Thoracic aorta (tissue), 2 donors: ENCODE results near the gene LRRN4. TPM values are rescaled to one million over a fixed set of nuclear protein-coding genes. Genes with fewer than 3 reads are reported as not detected.

Source experiments
- ATAC-seq: fragments of 150-250 bp; one replicate; pipeline ENCODE4 v1.8.0; 2017; ENCODE audit warnings: low read depth; ENCODE audit not compliant: insufficient number of reproducible peaks, low FRiP score
- DNase-seq: peaks from one replicate; pipeline ENCODE4 v3.0.0-alpha.2; 2020; ENCODE audit warnings: low spot score
- H3K27ac ChIP-seq, 2 donors: fragments of 200-600 bp; sonication (generic); 1 replicate in 1 of 2; 2 replicates in 1 of 2; pipeline ENCODE4 v1.5.1; 2016; ENCODE audit warnings: mild to moderate bottlenecking in 2 of 2, moderate library complexity in 2 of 2
- H3K27me3 ChIP-seq: fragments of 200-600 bp; sonication (generic); replicated peaks from 2 replicates; pipeline ENCODE4 v1.6.0; 2016; ENCODE audit warnings: mild to moderate bottlenecking; ENCODE audit not compliant: insufficient read depth
- H3K36me3 ChIP-seq: fragments of 200-600 bp; sonication (generic); one replicate; pipeline ENCODE4 v1.5.1; 2016
- H3K4me1 ChIP-seq, 2 donors: fragments of 200-600 bp; sonication (generic); 1 replicate in 1 of 2; 2 replicates in 1 of 2; pipeline versions ENCODE4 v1.5.1 to v1.6.0; 2016; ENCODE audit warnings: low read depth in 2 of 2, mild to moderate bottlenecking in 1 of 2; ENCODE audit not compliant: control insufficient read depth in 1 of 2
- H3K4me3 ChIP-seq: fragments of 200-600 bp; sonication (generic); 2 replicates; pipeline ENCODE4 v1.5.1; 2016; ENCODE audit warnings: mild to moderate bottlenecking
- H3K9me3 ChIP-seq: fragments of 200-600 bp; sonication (generic); 2 replicates; pipeline ENCODE4 v1.5.1; 2016
- total RNA-seq, 2 donors: library from RNA; depleted of rRNA; stranded (reverse); fragments of >200 nt; gene quantifications; one replicate each; pipeline versions ENCODE4 v1.1.0 to v1.2.3, GENCODE V29; 2016
- TF ChIP-seq, protein P1 (sequence below): fragments of 200-600 bp; sonication (generic); IDR thresholded peaks from one replicate; pipeline ENCODE4 v1.5.1; 2019; ENCODE audit warnings: antibody characterized with exemption

Gene LRRN4
- total RNA-seq, 2 donors from 2014 or later = 0.27 TPM; not detected in 1

DNA sequence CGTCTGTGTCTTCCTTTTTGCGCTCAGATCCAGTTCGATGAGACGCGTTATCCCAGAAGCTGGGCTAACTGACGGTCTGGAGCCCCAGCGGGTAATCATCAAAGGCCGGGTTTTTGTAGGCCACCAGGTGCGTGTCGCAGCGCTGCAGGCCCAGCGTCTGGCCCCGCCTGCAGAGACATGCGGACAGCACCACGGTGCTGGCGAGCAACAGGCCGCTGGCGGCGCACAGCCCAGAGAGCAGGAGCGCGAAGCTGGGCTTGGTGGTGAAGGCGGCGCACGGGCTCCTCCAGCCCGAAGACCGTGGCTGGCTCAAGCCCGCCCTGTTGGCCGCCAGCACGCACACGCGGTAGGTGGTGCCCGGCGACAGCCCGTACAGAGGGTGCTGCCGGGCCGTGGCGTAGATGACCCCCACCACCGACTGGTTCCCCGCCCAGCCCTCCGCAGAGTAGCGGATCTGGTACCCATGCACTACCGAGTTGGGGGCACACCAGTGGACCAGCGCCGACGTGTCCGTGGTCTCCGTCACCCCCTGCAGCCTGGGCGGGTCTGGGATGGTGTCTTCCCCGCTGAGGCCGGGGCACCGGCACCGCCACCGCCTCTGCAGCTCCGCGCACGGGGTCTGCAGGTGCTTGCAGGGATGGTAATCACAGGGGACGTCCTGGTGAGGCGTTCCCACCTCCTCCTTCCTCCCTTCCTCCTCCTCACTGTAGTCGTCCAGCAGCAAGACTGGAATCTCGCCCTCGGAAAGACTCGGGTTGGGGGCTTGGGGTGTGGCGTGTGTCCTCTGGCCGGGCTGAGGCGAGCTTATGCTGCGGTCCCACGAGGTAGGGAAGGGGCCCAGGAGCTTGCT lies 12.7 kb downstream of the LRRN4 start:
- DNase-seq (no peak), ATAC-seq (no peak)
- H3K36me3 ChIP-seq = peaks cover 26% of the 10 kb centered on the region
- H3K9me3 ChIP-seq = no peaks in the 10 kb centered on the region
- no peaks in the 10 kb centered on the region for H3K4me1 ChIP-seq
- H3K27me3 ChIP-seq = no peaks in the 10 kb centered on the region
- H3K4me3 ChIP-seq = no peak overlapping the region
- no peak overlapping the region for H3K27ac ChIP-seq
- TF ChIP-seq, protein P1, sequence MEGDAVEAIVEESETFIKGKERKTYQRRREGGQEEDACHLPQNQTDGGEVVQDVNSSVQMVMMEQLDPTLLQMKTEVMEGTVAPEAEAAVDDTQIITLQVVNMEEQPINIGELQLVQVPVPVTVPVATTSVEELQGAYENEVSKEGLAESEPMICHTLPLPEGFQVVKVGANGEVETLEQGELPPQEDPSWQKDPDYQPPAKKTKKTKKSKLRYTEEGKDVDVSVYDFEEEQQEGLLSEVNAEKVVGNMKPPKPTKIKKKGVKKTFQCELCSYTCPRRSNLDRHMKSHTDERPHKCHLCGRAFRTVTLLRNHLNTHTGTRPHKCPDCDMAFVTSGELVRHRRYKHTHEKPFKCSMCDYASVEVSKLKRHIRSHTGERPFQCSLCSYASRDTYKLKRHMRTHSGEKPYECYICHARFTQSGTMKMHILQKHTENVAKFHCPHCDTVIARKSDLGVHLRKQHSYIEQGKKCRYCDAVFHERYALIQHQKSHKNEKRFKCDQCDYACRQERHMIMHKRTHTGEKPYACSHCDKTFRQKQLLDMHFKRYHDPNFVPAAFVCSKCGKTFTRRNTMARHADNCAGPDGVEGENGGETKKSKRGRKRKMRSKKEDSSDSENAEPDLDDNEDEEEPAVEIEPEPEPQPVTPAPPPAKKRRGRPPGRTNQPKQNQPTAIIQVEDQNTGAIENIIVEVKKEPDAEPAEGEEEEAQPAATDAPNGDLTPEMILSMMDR = no peak

DNA sequence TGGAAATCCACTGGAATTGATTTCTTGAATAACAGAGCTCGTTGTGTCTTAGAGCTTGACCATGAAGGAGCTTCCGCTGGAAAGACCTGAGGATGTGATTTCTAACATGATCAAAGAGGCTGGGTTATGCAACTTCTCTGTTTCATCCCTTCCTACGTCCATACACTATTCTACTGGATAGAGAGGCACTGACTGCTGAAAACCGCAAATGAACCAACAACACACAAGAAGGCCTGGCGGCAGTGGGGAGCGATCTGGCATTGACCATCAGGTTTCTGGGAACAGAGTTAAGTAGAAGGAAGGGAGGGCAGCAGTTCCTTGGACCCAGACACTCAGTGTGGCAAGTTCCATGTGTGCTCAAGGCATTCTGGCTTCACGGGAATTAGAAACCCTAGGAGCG lies 13.3 kb downstream of the LRRN4 start:
- Histone ChIP-seq H3K9me3 (no peaks in the 10 kb centered on the region), H3K27me3 (no peaks in the 10 kb centered on the region), H3K36me3 (peaks cover 31% of the 10 kb centered on the region), H3K4me1 (no peaks in the 10 kb centered on the region), H3K4me3 (no peak overlapping the region), H3K27ac (no peak overlapping the region)
- ATAC-seq (no peak), DNase-seq (no peak)
- TF ChIP-seq, protein P1 = no peak

DNA sequence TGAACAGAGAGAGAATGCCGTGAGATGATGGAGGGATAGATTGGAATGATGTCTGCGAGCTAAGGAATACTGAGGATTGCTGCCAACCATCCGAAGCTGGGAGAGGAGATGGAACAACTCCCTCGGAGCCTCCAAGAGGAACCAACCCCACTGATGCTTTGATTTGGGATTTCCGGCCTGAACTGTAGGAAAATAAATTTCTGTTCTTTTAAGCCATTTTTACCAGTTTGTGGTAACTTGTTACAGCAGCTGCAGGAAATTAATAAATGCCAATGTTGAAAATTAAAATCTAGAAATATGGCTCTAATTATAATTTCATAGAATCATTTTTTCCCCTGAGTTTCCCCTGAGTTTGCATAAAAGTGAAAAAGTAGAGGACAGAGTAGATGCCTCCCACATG lies 14.1 kb downstream of the LRRN4 start:
- ATAC-seq = no peak
- no peak for DNase-seq
- H3K27me3 ChIP-seq = no peaks in the 10 kb centered on the region
- no peaks in the 10 kb centered on the region for H3K9me3 ChIP-seq
- peaks cover 0 to 7% of the 10 kb centered on the region in 2 donors for H3K4me1 ChIP-seq
- H3K27ac ChIP-seq = no peak overlapping the region
- TF ChIP-seq, protein P1 = no peak
- H3K4me3 ChIP-seq = no peak overlapping the region
- peaks cover 31% of the 10 kb centered on the region for H3K36me3 ChIP-seq

DNA sequence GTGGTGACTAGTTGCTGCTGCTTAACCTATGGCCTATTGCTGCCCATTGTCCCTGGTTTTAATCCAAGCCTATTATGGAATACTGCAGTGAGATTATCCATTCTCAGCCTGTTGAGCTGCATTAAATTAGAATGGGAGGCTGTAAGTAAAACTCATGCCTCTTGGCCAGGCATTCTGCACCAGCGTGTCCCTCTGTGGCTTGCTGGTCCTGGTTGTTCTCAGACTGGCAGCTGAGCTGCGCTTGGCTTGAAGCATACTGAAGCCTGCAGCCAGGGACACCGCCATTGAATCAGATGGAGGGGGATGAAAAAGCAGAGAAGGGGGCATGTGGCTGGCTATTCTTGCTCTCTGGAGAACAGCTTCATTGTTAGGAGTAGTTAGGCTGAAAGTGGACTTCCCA lies 15.6 kb downstream of the LRRN4 start:
- no peak overlapping the region for H3K27ac ChIP-seq
- peaks cover 31% of the 10 kb centered on the region for H3K36me3 ChIP-seq
- no peaks in the 10 kb centered on the region for H3K9me3 ChIP-seq
- no peak overlapping the region for H3K4me3 ChIP-seq
- H3K27me3 ChIP-seq = no peaks in the 10 kb centered on the region
- TF ChIP-seq, protein P1 = no peak
- DNase-seq (no peak), ATAC-seq (no peak)
- H3K4me1 ChIP-seq = peaks cover 5 to 18% of the 10 kb centered on the region in 2 donors

DNA sequence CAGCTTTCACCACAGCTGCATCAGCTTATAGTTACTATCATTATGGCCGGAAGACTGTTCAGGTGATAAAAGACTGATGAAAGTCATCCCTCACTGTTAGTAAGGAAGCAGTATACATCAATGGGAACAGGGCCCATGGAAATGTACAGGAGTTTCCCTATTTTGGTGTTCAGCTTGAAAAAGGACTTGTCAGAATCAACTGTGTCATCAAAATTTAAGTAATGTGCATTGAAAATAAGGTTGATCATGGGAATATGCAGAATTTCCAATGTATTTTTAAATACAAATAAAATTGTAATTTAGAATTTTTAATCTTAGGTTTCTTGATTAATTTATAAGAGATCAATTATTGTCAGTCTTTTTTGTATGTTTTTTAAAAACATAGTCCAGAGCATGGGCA lies 16.8 kb downstream of the LRRN4 start:
- H3K4me1 ChIP-seq = peaks cover 5 to 18% of the 10 kb centered on the region in 2 donors
- no peaks in the 10 kb centered on the region for H3K27me3 ChIP-seq
- DNase-seq (no peak), ATAC-seq (no peak)
- H3K9me3 ChIP-seq = no peaks in the 10 kb centered on the region
- no peak overlapping the region for H3K4me3 ChIP-seq
- no peak overlapping the region for H3K27ac ChIP-seq
- H3K36me3 ChIP-seq = peaks cover 31% of the 10 kb centered on the region
- TF ChIP-seq, protein P1 = no peak
